OCI-LY7 (cell line): Measurements from ENCODE around the gene AHNAK2. TPM values are rescaled to one million over a fixed set of nuclear protein-coding genes. Genes with fewer than 3 reads are reported as not detected.

ENCODE experiments used
- BruUV-seq: library from RNA; stranded (reverse); fragments of 400-500 nt; replicated peaks from 2 replicates; lab custom pipeline; 2021; lab: Mats Ljungman, UMichigan
- CTCF ChIA-PET: fragments of 300-600 bp; sonication (Branson Sonifier 250); formaldehyde crosslinking; loops from one replicate; lab custom pipeline; 2022; ENCODE audit warnings: antibody characterized with exemption; ENCODE audit not compliant: unreplicated experiment; lab: Charles Lee
- POLR2A ChIA-PET: fragments of 300-600 bp; sonication (Branson Sonifier 250); formaldehyde crosslinking; loops from one replicate; lab custom pipeline; 2022; ENCODE audit warnings: antibody characterized with exemption; lab: Charles Lee
- DNase-seq: peaks from one replicate; pipeline ENCODE4 v3.0.0-alpha.2; 2015; ENCODE audit warnings: low spot score
- H2AFZ ChIP-seq: fragments of 200-600 bp; sonication (generic), shearing (Covaris generic); 2 replicates; pipeline ENCODE4 v1.6.1; 2014; ENCODE audit warnings: mild to moderate bottlenecking, antibody characterized with exemption, low read length, moderate library complexity
- H3K27ac ChIP-seq: fragments of 200-600 bp; sonication (generic); 2 replicates; pipeline ENCODE4 v1.5.1; 2014; ENCODE audit warnings: mixed run types, low read depth, mild to moderate bottlenecking, moderate library complexity, low read length, inconsistent platforms; ENCODE audit not compliant: poor library complexity, severe bottlenecking
- H3K36me3 ChIP-seq: fragments of 200-600 bp; sonication (generic); 2 replicates; pipeline ENCODE4 v1.6.1; 2014; ENCODE audit warnings: mild to moderate bottlenecking, antibody characterized with exemption, low read length, moderate library complexity, mixed read lengths; ENCODE audit not compliant: insufficient read depth
- H3K4me1 ChIP-seq: fragments of 200-600 bp; sonication (generic); 2 replicates; pipeline ENCODE4 v1.5.1; 2014; ENCODE audit warnings: mild to moderate bottlenecking, low read length; ENCODE audit not compliant: insufficient read depth, poor library complexity, severe bottlenecking
- H3K4me2 ChIP-seq: fragments of 200-600 bp; sonication (generic); 2 replicates; pipeline ENCODE4 v1.6.1; 2014; ENCODE audit warnings: mild to moderate bottlenecking, low read length
- H3K4me3 ChIP-seq: fragments of 200-600 bp; sonication (generic); 2 replicates; pipeline ENCODE4 v1.5.1; 2014; ENCODE audit warnings: mild to moderate bottlenecking, low read depth, low read length; ENCODE audit not compliant: poor library complexity, severe bottlenecking
- H3K79me2 ChIP-seq: fragments of 200-600 bp; sonication (generic); 2 replicates; pipeline ENCODE4 v1.6.1; 2016; ENCODE audit warnings: low read depth, mild to moderate bottlenecking, low read length, moderate library complexity, mixed read lengths; ENCODE audit not compliant: insufficient read depth
- H3K9me2 ChIP-seq: fragments of 200-600 bp; sonication (generic); 2 replicates; pipeline ENCODE4 v1.6.1; 2016; ENCODE audit warnings: mild to moderate bottlenecking, low read length, mixed read lengths; ENCODE audit not compliant: insufficient read depth
- H3K9me3 ChIP-seq: fragments of 200-600 bp; sonication (generic); 2 replicates; pipeline ENCODE4 v1.6.1; 2014; ENCODE audit warnings: mild to moderate bottlenecking, mixed run types, low read length, mixed read lengths
- H4K20me1 ChIP-seq: fragments of 200-600 bp; sonication (generic); 2 replicates; pipeline ENCODE4 v1.6.1; 2014; ENCODE audit warnings: mild to moderate bottlenecking, antibody characterized with exemption, low read length, moderate library complexity, mixed read lengths; ENCODE audit not compliant: insufficient read depth
- CTCF ChIP-seq: fragments of 200-600 bp; sonication (generic); conservative IDR thresholded peaks from 2 replicates; pipeline ENCODE4 v1.5.1; 2014; ENCODE audit warnings: mild to moderate bottlenecking, antibody characterized with exemption, low read length, moderate library complexity, mixed read lengths
- EZH2phosphoT487 ChIP-seq: fragments of 200-600 bp; sonication (generic); IDR thresholded peaks from 2 replicates; pipeline ENCODE4 v1.6.1; 2018; ENCODE audit warnings: low read depth, borderline replicate concordance, mild to moderate bottlenecking, mixed run types, antibody characterized with exemption, low read length, moderate library complexity, mixed read lengths
- intact Hi-C: fragments of 100-400 bp; cut with micrococcal nuclease; formaldehyde crosslinking; loops from one replicate; pipeline ENCODE4 v1.10.0; 2022; ENCODE audit not compliant: unreplicated experiment
- total RNA-seq, 2 experiments: library from RNA; depleted of rRNA in 1 of 2; stranded (reverse); fragments of >200 nt in 1 of 2; shearing (Covaris generic) in 1 of 2; gene quantifications; 2 replicates each; pipeline ENCODE4 v1.2.3, GENCODE V29; 2014 to 2022

Gene AHNAK2
- total RNA-seq, 2 experiments from 2014 or later: 0.61 TPM; not detected in 1

GRCh38 chr14:104930526-104931303 lies 47.5 kb downstream of the AHNAK2 start:
- Histone ChIP-seq H3K9me2 (no peaks in the 10 kb centered on the region), H3K9me3 (no peaks in the 10 kb centered on the region), H4K20me1 (0 out of 2 replicates have a peak, but pooled peaks cover 4% of the 10 kb centered on the region), H3K4me2 (no peak overlapping the region), H2AFZ (no peak overlapping the region), H3K36me3 (no peaks in the 10 kb centered on the region), H3K4me1 (peaks cover 26% of the 10 kb centered on the region), H3K79me2 (no peaks in the 10 kb centered on the region), H3K27ac (no peak overlapping the region), H3K4me3 (no peak overlapping the region)
- DNase-seq: no peak
- BruUV-seq: no TSS peak
- POLR2A ChIA-PET: no interaction called here
- CTCF ChIA-PET: no interaction called here
- TF ChIP-seq EZH2phosphoT487 (no peak), CTCF (no peak)
- intact Hi-C loops: no loop called here

- POLR2A ChIA-PET: no interaction called here
- Histone ChIP-seq H3K9me3 (no peaks in the 10 kb centered on the region), H3K9me2 (no peaks in the 10 kb centered on the region), H2AFZ (no peak overlapping the region), H3K79me2 (no peaks in the 10 kb centered on the region), H3K4me2 (no peak overlapping the region), H4K20me1 (0 out of 2 replicates have a peak, but pooled peaks cover 4% of the 10 kb centered on the region), H3K27ac (no peak overlapping the region), H3K4me3 (no peak overlapping the region), H3K36me3 (no peaks in the 10 kb centered on the region), H3K4me1 (peaks cover 38% of the 10 kb centered on the region)
- BruUV-seq: no TSS peak
- intact Hi-C loops: no loop called here
- CTCF ChIA-PET: no interaction called here
- TF ChIP-seq CTCF (no peak), EZH2phosphoT487 (no peak)
- no peak for DNase-seq
Measured at GRCh38 chr14:104929268-104930230, 48.6 kb downstream of the AHNAK2 start.
